HepG2 (cell line): ENCODE data around the gene HHATL. TPM values are rescaled to one million over a fixed set of nuclear protein-coding genes. Genes with fewer than 3 reads are reported as not detected.
A peak's percentile ranks its signal among the peaks of the same experiment; 100 is the strongest.

Experiments
- ATM ChIP-seq: fragments of 450-650 bp; IDR thresholded peaks from 2 replicates; pipeline ENCODE4 v1.7.1; 2017; ENCODE audit warnings: mild to moderate bottlenecking, borderline replicate concordance
- GABPB1 ChIP-seq: IDR thresholded peaks from 2 replicates; pipeline ENCODE4 v1.6.1; 2016; ENCODE audit warnings: mild to moderate bottlenecking, missing genetic modification reagents, moderate library complexity, missing compliant biosample characterization
- IRF2 ChIP-seq: IDR thresholded peaks from 2 replicates; pipeline ENCODE4 v1.6.1; 2018; ENCODE audit warnings: missing genetic modification reagents, missing compliant biosample characterization
- MAFK ChIP-seq, 2 experiments: IDR thresholded peaks in 1 of 2; conservative IDR thresholded peaks in 1 of 2; 2 replicates each; pipeline ENCODE4 v1.6.1; 2011; ENCODE audit warnings: improper control_type of control experiment in 2 of 2, low read length in 2 of 2
- TRIM24 ChIP-seq: sonication (generic); formaldehyde crosslinking; IDR thresholded peaks from 2 replicates; pipeline ENCODE4 v1.8.0; 2022; ENCODE audit warnings: mild to moderate bottlenecking, missing genetic modification reagents
- ZC3H4 ChIP-seq: sonication (generic); formaldehyde crosslinking; IDR thresholded peaks from 2 replicates; pipeline ENCODE4 v1.4.0; 2020; ENCODE audit warnings: missing genetic modification reagents, borderline replicate concordance
- ZNF460 ChIP-seq: sonication (generic); formaldehyde crosslinking; IDR thresholded peaks from 2 replicates; pipeline ENCODE4 v1.5.1; 2020; ENCODE audit warnings: missing genetic modification reagents, mild to moderate bottlenecking, borderline replicate concordance
- ZNF619 ChIP-seq: sonication (generic); formaldehyde crosslinking; IDR thresholded peaks from 2 replicates; pipeline ENCODE4 v1.4.0; 2020; ENCODE audit warnings: mild to moderate bottlenecking, missing genetic modification reagents
- polyA plus RNA-seq, 8 experiments: library from polyadenylated mRNA; depleted of rRNA in 3 of 8; stranded (reverse) in 7 of 8; unstranded in 1 of 8; fragments of >200 nt; fragmentation: Illumina TruSeq in 4 of 8; extraction: Trizol in 4 of 8; gene quantifications; 2 replicates each; pipeline versions ENCODE4 v1.2.1 to v1.2.3, GENCODE V29; 2011 to 2016; ENCODE audit warnings: low read depth in 4 of 8, missing spikeins in 1 of 8, mixed read lengths in 1 of 8; ENCODE audit not compliant: insufficient read depth in 1 of 8
- total RNA-seq, 5 experiments: library from RNA; depleted of rRNA; stranded (reverse); fragments of >200 nt; fragmentation: Illumina TruSeq; extraction: Trizol; gene quantifications; 2 replicates each; pipeline ENCODE4 v1.2.3, GENCODE V29; 2016; ENCODE audit warnings: low read depth in 1 of 5
- TF ChIP-seq, protein P1 (sequence below): sonication (generic); formaldehyde crosslinking; IDR thresholded peaks from 2 replicates; pipeline ENCODE4 v1.4.0; 2020; ENCODE audit warnings: missing genetic modification reagents, mild to moderate bottlenecking, borderline replicate concordance
- TF ChIP-seq, protein P2 (sequence below): sonication (generic); formaldehyde crosslinking; IDR thresholded peaks from 2 replicates; pipeline ENCODE4 v1.4.0; 2020; ENCODE audit warnings: mild to moderate bottlenecking, missing genetic modification reagents
- TF ChIP-seq, protein P3 (sequence below): sonication (generic); formaldehyde crosslinking; IDR thresholded peaks from 2 replicates; pipeline ENCODE4 v1.5.0; 2020; ENCODE audit warnings: missing genetic modification reagents
- TF ChIP-seq, protein P4 (sequence below): sonication (generic); formaldehyde crosslinking; IDR thresholded peaks from 2 replicates; pipeline ENCODE4 v1.5.0; 2020; ENCODE audit warnings: missing genetic modification reagents
- TF ChIP-seq, protein P5 (sequence below): IDR thresholded peaks from 2 replicates; pipeline ENCODE4 v1.6.1; 2016
- TF ChIP-seq, protein P6 (sequence below): sonication (generic); formaldehyde crosslinking; IDR thresholded peaks from 2 replicates; pipeline ENCODE4 v1.8.1; 2023; ENCODE audit warnings: mild to moderate bottlenecking, missing genetic modification reagents, borderline replicate concordance
- TF ChIP-seq, protein P7 (sequence below): IDR thresholded peaks from 2 replicates; pipeline ENCODE4 v1.6.1; 2016; ENCODE audit warnings: mild to moderate bottlenecking
- TF ChIP-seq, protein P8 (sequence below): sonication (generic); formaldehyde crosslinking; IDR thresholded peaks from 2 replicates; pipeline ENCODE4 v1.4.0; 2020; ENCODE audit warnings: missing genetic modification reagents

HHATL gene
- total and polyA plus RNA-seq, 2 of the 13 experiments (the other 11 are each of a cell fraction or from before 2014, with no cell fraction given) = 0.26 TPM; not detected in 1

DNA sequence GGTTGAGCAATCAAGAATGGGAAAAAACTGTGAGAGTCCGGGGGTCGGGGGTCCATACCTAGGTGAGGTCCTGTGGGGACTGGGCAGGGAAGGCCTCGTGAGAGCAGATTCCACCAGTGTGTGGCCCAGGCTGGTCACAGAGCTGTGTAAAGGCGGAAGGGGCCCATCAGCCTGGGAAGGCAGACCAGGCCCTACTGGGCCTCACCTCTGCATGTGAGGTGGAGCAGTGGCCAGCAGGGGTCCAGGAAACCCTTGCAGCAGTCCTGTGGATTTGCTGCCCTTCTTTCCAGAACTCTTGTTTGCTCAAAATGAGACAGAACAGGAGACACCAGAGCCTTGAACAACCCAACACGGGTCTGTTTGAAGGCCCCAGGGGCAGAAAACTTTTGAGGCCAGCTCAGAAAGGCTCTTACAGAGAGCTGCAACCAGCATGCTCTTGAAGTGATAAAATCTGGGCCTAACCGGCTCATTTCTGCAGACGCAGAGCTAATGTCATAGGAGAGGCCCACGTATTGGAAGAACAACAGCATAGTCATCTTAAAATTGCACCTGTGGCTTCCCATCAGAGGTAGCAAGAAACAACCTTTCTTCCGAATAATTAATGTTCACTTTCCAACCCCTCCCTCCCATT is 30.3 kb upstream of the HHATL start (continued):
- TF ChIP-seq, protein P1, sequence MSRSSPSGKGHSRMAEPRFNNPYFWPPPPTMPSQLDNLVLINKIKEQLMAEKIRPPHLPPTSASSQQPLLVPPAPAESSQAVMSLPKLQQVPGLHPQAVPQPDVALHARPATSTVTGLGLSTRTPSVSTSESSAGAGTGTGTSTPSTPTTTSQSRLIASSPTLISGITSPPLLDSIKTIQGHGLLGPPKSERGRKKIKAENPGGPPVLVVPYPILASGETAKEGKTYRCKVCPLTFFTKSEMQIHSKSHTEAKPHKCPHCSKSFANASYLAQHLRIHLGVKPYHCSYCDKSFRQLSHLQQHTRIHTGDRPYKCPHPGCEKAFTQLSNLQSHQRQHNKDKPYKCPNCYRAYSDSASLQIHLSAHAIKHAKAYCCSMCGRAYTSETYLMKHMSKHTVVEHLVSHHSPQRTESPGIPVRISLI = no peak
- no peak for TF ChIP-seq ATM
- TF ChIP-seq, protein P2, sequence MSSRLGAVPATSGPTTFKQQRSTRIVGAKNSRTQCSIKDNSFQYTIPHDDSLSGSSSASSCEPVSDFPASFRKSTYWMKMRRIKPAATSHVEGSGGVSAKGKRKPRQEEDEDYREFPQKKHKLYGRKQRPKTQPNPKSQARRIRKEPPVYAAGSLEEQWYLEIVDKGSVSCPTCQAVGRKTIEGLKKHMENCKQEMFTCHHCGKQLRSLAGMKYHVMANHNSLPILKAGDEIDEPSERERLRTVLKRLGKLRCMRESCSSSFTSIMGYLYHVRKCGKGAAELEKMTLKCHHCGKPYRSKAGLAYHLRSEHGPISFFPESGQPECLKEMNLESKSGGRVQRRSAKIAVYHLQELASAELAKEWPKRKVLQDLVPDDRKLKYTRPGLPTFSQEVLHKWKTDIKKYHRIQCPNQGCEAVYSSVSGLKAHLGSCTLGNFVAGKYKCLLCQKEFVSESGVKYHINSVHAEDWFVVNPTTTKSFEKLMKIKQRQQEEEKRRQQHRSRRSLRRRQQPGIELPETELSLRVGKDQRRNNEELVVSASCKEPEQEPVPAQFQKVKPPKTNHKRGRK (CRISPR knock-in tag) = no peak
- TF ChIP-seq MAFK (conservative IDR thresholded peaks at IDR 0.05 in 1 of 2, IDR thresholded peaks at IDR 0.05 in 1 of 2; ENCODE audit: low read length in 2 of 2) = no peak
- peak; percentile 47 for TF ChIP-seq GABPB1 (CRISPR knock-in tag)
- TF ChIP-seq, protein P3, sequence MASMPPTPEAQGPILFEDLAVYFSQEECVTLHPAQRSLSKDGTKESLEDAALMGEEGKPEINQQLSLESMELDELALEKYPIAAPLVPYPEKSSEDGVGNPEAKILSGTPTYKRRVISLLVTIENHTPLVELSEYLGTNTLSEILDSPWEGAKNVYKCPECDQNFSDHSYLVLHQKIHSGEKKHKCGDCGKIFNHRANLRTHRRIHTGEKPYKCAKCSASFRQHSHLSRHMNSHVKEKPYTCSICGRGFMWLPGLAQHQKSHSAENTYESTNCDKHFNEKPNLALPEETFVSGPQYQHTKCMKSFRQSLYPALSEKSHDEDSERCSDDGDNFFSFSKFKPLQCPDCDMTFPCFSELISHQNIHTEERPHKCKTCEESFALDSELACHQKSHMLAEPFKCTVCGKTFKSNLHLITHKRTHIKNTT = no peak
- TF ChIP-seq IRF2 (CRISPR knock-in tag) = no peak
- no peak for TF ChIP-seq ZC3H4 (CRISPR knock-in tag)
- no peak for TF ChIP-seq TRIM24 (CRISPR knock-in tag)
- no peak for TF ChIP-seq ZNF460 (CRISPR knock-in tag)
- TF ChIP-seq, protein P4, sequence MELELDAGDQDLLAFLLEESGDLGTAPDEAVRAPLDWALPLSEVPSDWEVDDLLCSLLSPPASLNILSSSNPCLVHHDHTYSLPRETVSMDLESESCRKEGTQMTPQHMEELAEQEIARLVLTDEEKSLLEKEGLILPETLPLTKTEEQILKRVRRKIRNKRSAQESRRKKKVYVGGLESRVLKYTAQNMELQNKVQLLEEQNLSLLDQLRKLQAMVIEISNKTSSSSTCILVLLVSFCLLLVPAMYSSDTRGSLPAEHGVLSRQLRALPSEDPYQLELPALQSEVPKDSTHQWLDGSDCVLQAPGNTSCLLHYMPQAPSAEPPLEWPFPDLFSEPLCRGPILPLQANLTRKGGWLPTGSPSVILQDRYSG = no peak
- no peak for TF ChIP-seq ZNF619 (CRISPR knock-in tag)
- TF ChIP-seq, protein P5, sequence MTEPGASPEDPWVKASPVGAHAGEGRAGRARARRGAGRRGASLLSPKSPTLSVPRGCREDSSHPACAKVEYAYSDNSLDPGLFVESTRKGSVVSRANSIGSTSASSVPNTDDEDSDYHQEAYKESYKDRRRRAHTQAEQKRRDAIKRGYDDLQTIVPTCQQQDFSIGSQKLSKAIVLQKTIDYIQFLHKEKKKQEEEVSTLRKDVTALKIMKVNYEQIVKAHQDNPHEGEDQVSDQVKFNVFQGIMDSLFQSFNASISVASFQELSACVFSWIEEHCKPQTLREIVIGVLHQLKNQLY (CRISPR knock-in tag) = no peak
- TF ChIP-seq, protein P6, sequence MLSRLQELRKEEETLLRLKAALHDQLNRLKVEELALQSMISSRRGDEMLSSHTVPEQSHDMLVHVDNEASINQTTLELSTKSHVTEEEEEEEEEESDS (CRISPR knock-in tag) = no peak
- TF ChIP-seq, protein P7, sequence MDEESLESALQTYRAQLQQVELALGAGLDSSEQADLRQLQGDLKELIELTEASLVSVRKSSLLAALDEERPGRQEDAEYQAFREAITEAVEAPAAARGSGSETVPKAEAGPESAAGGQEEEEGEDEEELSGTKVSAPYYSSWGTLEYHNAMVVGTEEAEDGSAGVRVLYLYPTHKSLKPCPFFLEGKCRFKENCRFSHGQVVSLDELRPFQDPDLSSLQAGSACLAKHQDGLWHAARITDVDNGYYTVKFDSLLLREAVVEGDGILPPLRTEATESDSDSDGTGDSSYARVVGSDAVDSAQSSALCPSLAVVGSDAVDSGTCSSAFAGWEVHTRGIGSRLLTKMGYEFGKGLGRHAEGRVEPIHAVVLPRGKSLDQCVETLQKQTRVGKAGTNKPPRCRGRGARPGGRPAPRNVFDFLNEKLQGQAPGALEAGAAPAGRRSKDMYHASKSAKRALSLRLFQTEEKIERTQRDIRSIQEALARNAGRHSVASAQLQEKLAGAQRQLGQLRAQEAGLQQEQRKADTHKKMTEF (CRISPR knock-in tag) = no peak
- TF ChIP-seq, protein P8, sequence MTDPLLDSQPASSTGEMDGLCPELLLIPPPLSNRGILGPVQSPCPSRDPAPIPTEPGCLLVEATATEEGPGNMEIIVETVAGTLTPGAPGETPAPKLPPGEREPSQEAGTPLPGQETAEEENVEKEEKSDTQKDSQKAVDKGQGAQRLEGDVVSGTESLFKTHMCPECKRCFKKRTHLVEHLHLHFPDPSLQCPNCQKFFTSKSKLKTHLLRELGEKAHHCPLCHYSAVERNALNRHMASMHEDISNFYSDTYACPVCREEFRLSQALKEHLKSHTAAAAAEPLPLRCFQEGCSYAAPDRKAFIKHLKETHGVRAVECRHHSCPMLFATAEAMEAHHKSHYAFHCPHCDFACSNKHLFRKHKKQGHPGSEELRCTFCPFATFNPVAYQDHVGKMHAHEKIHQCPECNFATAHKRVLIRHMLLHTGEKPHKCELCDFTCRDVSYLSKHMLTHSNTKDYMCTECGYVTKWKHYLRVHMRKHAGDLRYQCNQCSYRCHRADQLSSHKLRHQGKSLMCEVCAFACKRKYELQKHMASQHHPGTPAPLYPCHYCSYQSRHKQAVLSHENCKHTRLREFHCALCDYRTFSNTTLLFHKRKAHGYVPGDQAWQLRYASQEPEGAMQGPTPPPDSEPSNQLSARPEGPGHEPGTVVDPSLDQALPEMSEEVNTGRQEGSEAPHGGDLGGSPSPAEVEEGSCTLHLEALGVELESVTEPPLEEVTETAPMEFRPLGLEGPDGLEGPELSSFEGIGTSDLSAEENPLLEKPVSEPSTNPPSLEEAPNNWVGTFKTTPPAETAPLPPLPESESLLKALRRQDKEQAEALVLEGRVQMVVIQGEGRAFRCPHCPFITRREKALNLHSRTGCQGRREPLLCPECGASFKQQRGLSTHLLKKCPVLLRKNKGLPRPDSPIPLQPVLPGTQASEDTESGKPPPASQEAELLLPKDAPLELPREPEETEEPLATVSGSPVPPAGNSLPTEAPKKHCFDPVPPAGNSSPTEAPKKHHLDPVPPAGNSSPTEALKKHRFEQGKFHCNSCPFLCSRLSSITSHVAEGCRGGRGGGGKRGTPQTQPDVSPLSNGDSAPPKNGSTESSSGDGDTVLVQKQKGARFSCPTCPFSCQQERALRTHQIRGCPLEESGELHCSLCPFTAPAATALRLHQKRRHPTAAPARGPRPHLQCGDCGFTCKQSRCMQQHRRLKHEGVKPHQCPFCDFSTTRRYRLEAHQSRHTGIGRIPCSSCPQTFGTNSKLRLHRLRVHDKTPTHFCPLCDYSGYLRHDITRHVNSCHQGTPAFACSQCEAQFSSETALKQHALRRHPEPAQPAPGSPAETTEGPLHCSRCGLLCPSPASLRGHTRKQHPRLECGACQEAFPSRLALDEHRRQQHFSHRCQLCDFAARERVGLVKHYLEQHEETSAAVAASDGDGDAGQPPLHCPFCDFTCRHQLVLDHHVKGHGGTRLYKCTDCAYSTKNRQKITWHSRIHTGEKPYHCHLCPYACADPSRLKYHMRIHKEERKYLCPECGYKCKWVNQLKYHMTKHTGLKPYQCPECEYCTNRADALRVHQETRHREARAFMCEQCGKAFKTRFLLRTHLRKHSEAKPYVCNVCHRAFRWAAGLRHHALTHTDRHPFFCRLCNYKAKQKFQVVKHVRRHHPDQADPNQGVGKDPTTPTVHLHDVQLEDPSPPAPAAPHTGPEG (CRISPR knock-in tag) = no peak
